Sigmoid colon (tissue), 7 donors: ENCODE data around the gene HRK. TPM values are rescaled to one million over a fixed set of nuclear protein-coding genes. Genes with fewer than 3 reads are reported as not detected.
A peak's percentile ranks its signal among the peaks of the same experiment; 100 is the strongest.

ENCODE experiments used
- DNase-seq: peaks from one replicate; pipeline ENCODE4 v3.0.0-alpha.2; 2019
- H3K27ac ChIP-seq, 4 donors: fragments of 200-600 bp; sonication (generic); one replicate each; pipeline ENCODE4 v1.5.1; 2016 to 2019; ENCODE audit warnings: mild to moderate bottlenecking in 1 of 4
- H3K27me3 ChIP-seq, 3 donors: fragments of 200-600 bp; sonication (generic); one replicate each; pipeline ENCODE4 v1.5.1; 2019; ENCODE audit warnings: mild to moderate bottlenecking in 1 of 3
- H3K36me3 ChIP-seq, 4 donors: fragments of 200-600 bp; sonication (generic); one replicate each; pipeline ENCODE4 v1.5.1; 2016 to 2019
- H3K4me1 ChIP-seq, 4 donors: fragments of 200-600 bp; sonication (generic); one replicate each; pipeline ENCODE4 v1.5.1; 2017 to 2019
- H3K4me3 ChIP-seq, 4 donors: fragments of 200-600 bp; sonication (generic); one replicate each; pipeline ENCODE4 v1.5.1; 2017 to 2019; ENCODE audit warnings: mild to moderate bottlenecking in 2 of 4, moderate library complexity in 1 of 4
- H3K9me3 ChIP-seq, 4 donors: fragments of 200-600 bp in 3 of 4; sonication (generic) in 3 of 4; one replicate each; pipeline versions ENCODE4 v1.5.1 to v1.6.1; 2013 to 2019
- EP300 ChIP-seq, 4 donors: sonication (generic); formaldehyde crosslinking; IDR thresholded peaks; one replicate each; pipeline ENCODE4 v1.6.1; 2017; ENCODE audit warnings: antibody characterized with exemption in 4 of 4
- POLR2A ChIP-seq, 2 donors: fragments of 450-650 bp; IDR thresholded peaks; one replicate each; pipeline ENCODE4 v1.6.1; 2016; ENCODE audit warnings: antibody characterized with exemption in 2 of 2, mild to moderate bottlenecking in 2 of 2, moderate library complexity in 2 of 2
- POLR2AphosphoS5 ChIP-seq, 4 donors: sonication (generic); formaldehyde crosslinking; IDR thresholded peaks; one replicate each; pipeline ENCODE4 v1.6.1; 2017; ENCODE audit warnings: antibody characterized with exemption in 4 of 4
- whole genome bisulfite sequencing, 2 donors: extraction: QIAGEN DNeasy Blood & Tissue Kit; methylation state at CpG; one replicate each; pipeline ENCODE4 v1.1.7; 2013; 5-methylcytosine and 5-hydroxymethylcytosine counted together
- intact Hi-C: fragments of 100-400 bp; cut with DNase I; formaldehyde crosslinking; loops from one replicate; pipeline ENCODE4 v1.15.1; 2023
- polyA plus RNA-seq, 3 donors: library from polyadenylated mRNA; stranded (reverse); fragments of 200-250 nt; gene quantifications; one replicate each; pipeline ENCODE4 v1.2.3, GENCODE V29; 2013
- total RNA-seq, 4 donors: library from RNA; depleted of rRNA; stranded (reverse); fragments of >200 nt; gene quantifications; one replicate each; pipeline ENCODE4 v1.1.0, GENCODE V29; 2016
- TF ChIP-seq, protein P1 (sequence below), 4 experiments: fragments of 450-650 bp in 3 of 4; fragments of 200-600 bp in 1 of 4; IDR thresholded peaks; one replicate each; pipeline ENCODE4 v1.5.1; 2016 to 2019; ENCODE audit warnings: antibody characterized with exemption in 4 of 4, mild to moderate bottlenecking in 3 of 4, moderate library complexity in 2 of 4
- donor health status: healthy with polysubstance abuse.
- donor health status: Bipolar disorder and iron deficiency.
- donor health status: healthy.

HRK gene
- total and polyA plus RNA-seq, 7 donors = under 0.01 to 0.92 (median 0.19) TPM; not detected in 3

DNA sequence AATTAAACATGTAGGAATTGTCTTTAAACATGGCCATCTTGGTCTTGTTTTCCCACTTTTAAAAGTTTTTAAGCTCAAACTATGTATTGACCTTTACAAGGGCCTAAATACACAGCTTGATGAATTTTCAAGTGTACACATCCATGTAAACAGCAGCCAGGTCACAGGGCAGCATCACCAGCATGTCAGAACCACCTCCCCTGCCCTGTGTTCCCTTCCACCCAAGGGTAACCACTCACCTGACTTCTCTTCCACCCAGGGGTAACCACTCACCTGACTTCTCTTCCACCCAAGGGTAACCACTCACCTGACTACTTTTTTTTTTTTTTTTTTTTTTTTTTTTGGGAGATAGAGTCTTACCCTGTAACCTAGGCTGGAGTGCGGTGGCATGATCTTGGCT lies 34.1 kb upstream of the HRK start:
- Histone ChIP-seq H3K27ac (no peak overlapping the region), H3K27me3 (no peaks in the 10 kb centered on the region), H3K4me1 (peaks cover 0 to 20% (median 11%) of the 10 kb centered on the region in 4 donors), H3K36me3 (peaks cover 0 to 7% (median 0%) of the 10 kb centered on the region in 4 donors), H3K4me3 (no peak overlapping the region), H3K9me3 (no peaks in the 10 kb centered on the region)
- intact Hi-C loops = loop anchor here (5.0 kb wide), 1 partner anchor 98 kb away; no protein-coding TSS in a partner anchor
- WGBS, 2 donors = 97 to 100% methylated on average over 1 of the region's 1 CpG
- no peak for TF ChIP-seq EP300 (IDR thresholded peaks at IDR 0.05)
- no peak for TF ChIP-seq POLR2AphosphoS5 (IDR thresholded peaks at IDR 0.05)
- TF ChIP-seq POLR2A (IDR thresholded peaks at IDR 0.05) = no peak
- TF ChIP-seq, protein P1, sequence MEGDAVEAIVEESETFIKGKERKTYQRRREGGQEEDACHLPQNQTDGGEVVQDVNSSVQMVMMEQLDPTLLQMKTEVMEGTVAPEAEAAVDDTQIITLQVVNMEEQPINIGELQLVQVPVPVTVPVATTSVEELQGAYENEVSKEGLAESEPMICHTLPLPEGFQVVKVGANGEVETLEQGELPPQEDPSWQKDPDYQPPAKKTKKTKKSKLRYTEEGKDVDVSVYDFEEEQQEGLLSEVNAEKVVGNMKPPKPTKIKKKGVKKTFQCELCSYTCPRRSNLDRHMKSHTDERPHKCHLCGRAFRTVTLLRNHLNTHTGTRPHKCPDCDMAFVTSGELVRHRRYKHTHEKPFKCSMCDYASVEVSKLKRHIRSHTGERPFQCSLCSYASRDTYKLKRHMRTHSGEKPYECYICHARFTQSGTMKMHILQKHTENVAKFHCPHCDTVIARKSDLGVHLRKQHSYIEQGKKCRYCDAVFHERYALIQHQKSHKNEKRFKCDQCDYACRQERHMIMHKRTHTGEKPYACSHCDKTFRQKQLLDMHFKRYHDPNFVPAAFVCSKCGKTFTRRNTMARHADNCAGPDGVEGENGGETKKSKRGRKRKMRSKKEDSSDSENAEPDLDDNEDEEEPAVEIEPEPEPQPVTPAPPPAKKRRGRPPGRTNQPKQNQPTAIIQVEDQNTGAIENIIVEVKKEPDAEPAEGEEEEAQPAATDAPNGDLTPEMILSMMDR (IDR thresholded peaks at IDR 0.05) = no peak
- DNase-seq = no peak

DNA sequence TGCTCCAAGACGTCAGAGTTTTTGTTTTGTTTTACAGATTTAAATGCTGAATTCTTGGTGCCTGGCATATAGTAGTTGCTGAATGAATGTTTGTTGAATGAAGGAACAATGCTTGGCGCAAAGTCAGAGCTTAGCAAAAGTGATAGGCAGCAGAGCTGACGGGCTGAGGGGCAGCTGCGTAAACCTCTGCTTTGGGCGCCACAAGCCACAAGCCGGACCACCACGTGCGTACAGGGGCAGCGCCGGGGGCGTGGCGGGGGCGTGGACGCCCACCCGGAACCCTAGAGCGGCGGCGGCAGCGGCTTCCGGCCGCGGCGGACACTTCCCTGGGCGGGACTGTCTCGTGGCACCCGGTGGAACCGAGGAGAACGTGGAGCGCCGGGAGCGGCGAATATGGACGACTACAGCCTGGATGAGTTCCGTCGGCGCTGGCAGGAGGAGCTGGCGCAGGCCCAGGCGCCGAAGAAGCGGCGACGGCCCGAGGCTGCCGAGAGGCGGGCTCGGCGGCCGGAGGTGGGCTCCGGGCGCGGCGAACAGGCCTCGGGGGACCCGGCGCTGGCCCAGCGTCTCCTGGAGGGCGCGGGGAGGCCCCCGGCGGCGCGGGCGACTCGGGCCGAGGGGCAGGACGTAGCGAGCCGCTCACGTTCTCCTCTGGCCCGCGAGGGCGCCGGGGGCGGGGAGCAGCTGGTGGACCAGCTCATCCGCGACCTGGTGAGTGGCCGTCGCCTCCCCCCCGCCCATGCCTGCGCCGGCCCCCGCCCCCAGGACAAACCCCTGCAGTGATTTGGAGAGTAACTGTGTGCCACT lies 29.6 kb upstream of the HRK start, which contains the start of gene FBXW8:
FBXW8 (plus strand) TSS at position 306 of the 807 bp plus-strand sequence; CDS start at position 394, 88 bp downstream.
- Histone ChIP-seq H3K4me3 (peak within 1 kb of the TSS; percentile 63 to 93 (median 84)), H3K27ac (peak within 1 kb of the TSS; percentile 74 to 90 (median 84)), H3K9me3 (no peaks in the 10 kb centered on the region), H3K36me3 (no peaks in the 10 kb centered on the region), H3K4me1 (peaks cover 0 to 11% (median 5%) of the 10 kb centered on the region in 4 donors), H3K27me3 (no peaks in the 10 kb centered on the region)
- intact Hi-C loops = no loop called here
- DNase-seq = peak; percentile 77
- 0% methylated on average over 82 of the region's 82 CpGs for WGBS, 2 donors
- peak in 3 of 4 donors; percentile 36 to 57 (median 47) for TF ChIP-seq POLR2AphosphoS5 (IDR thresholded peaks at IDR 0.05)
- TF ChIP-seq, protein P1 (IDR thresholded peaks at IDR 0.05) = no peak

DNA sequence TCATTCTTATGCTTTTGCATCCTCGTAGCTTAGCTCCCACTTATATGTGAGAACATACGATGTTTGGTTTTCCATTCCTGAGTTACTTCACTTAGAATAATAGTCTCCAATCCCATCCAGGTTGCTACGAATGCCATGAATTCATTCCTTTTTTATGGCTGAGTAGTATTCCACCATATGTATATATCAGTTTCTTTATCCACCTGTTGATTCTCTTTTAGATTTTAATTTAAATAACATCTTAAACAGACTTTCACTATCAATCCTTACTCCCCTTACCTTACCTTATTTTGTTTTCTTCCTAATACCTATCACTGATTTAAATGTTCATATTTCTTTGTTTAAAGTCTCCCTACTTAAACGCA lies 29.0 kb upstream of the HRK start:
- Histone ChIP-seq H3K36me3 (no peaks in the 10 kb centered on the region), H3K27me3 (no peaks in the 10 kb centered on the region), H3K9me3 (no peaks in the 10 kb centered on the region), H3K4me1 (peaks cover 0 to 11% (median 5%) of the 10 kb centered on the region in 4 donors), H3K27ac (peak overlapping the region in 3 of 4 donors; percentile 74 to 90 (median 86)), H3K4me3 (peak overlapping the region; percentile 63 to 93 (median 84))
- TF ChIP-seq POLR2AphosphoS5 (IDR thresholded peaks at IDR 0.05) = no peak
- no peak for TF ChIP-seq POLR2A (IDR thresholded peaks at IDR 0.05)
- TF ChIP-seq, protein P1 (IDR thresholded peaks at IDR 0.05) = no peak
- no peak for TF ChIP-seq EP300 (IDR thresholded peaks at IDR 0.05)
- WGBS, 2 donors = 52 to 62% methylated on average over 4 of the region's 4 CpGs
- DNase-seq = no peak
- intact Hi-C loops = no loop called here

DNA sequence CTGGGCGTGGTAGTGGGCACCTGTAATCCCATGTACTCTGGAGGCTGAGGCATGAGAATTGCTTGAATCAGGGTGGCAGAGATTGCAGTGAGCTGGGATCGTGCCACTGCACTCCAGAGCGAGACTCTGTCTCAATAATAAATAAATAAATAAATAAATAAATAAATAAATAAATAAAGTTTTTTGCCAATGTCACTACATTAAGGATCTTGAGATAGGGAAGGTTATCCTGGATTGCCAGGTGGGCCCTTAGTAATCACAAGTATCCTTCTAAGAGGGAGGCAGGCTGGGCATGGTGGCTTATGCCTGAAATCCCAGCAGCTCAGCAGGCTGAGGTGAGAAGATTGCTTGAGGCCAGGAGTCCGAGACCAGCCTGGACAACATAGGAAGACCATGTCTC lies 25.0 kb upstream of the HRK start:
- Histone ChIP-seq H3K4me3 (no peak overlapping the region), H3K36me3 (no peaks in the 10 kb centered on the region), H3K27ac (no peak overlapping the region), H3K27me3 (peaks cover 0 to 6% (median 0%) of the 10 kb centered on the region in 3 donors), H3K4me1 (peaks cover 0 to 1% (median under 1%) of the 10 kb centered on the region in 4 donors), H3K9me3 (no peaks in the 10 kb centered on the region)
- intact Hi-C loops = no loop called here
- TF ChIP-seq POLR2AphosphoS5 (IDR thresholded peaks at IDR 0.05) (no peak), POLR2A (IDR thresholded peaks at IDR 0.05) (no peak)
- 88 to 91% methylated on average over 4 of the region's 4 CpGs for WGBS, 2 donors
- DNase-seq = no peak

DNA sequence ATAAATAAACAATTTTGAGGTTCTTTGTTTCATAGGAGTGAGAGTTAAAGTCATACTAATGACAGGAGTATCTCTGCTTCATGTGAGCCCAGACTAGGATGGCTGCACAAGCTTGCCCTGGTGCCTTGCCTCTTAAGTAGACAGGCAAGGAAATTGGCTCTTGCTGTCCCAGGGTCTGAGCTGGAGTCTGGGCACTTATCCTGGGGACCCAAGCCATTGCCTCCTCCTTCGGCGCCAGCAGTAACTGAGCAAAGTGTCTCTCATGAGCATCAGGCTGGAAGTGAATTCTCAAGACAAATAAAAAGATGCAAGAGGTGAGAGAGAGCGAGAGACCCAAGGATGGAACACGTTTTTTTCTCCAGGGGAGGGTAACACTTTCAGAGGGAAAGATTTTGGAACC lies 22.6 kb upstream of the HRK start:
- H3K27me3 ChIP-seq = peaks cover 0 to 25% (median 0%) of the 10 kb centered on the region in 3 donors
- no peaks in the 10 kb centered on the region for H3K4me1 ChIP-seq
- no peak for DNase-seq
- intact Hi-C loops = no loop called here
- WGBS, 2 donors = 72 to 74% methylated on average over 4 of the region's 4 CpGs
- no peaks in the 10 kb centered on the region for H3K36me3 ChIP-seq
- no peaks in the 10 kb centered on the region for H3K9me3 ChIP-seq
- H3K27ac ChIP-seq = no peak overlapping the region
- no peak overlapping the region for H3K4me3 ChIP-seq
- TF ChIP-seq POLR2AphosphoS5 (IDR thresholded peaks at IDR 0.05) = no peak
- TF ChIP-seq POLR2A (IDR thresholded peaks at IDR 0.05) = no peak
- TF ChIP-seq EP300 (IDR thresholded peaks at IDR 0.05) = no peak
- TF ChIP-seq, protein P1 (IDR thresholded peaks at IDR 0.05) = no peak
